Pancreas (tissue), 10 donors: ENCODE data around the gene MTLN. TPM values are rescaled to one million over a fixed set of nuclear protein-coding genes. Genes with fewer than 3 reads are reported as not detected.
"Not testable (repeated sequence)": the region's sequence is repeated elsewhere in the genome, so short reads cannot be mapped to it uniquely, and the experiment has no call there.

ENCODE experiments used
- ATAC-seq, 4 donors: fragments of 200-7000 bp; cut with Tn5 transposase; one replicate each; pipeline versions ENCODE4 v1.8.0 to v1.9.1; 2020; ENCODE audit warnings: mild to moderate bottlenecking in 4 of 4, moderate library complexity in 4 of 4
- DNase-seq, 6 donors: peaks; one replicate each; pipeline ENCODE4 v3.0.0-alpha.2; 2020
- FAIRE-seq: peaks from 2 replicates; lab custom pipeline; 2012; peaks lifted over from hg19 to GRCh38; lab: Jason Lieb, UNC
- H3K27ac ChIP-seq, 4 donors: fragments of 200-600 bp; sonication (generic); 1 replicate in 3 of 4; 2 replicates in 1 of 4; pipeline versions ENCODE4 v1.5.0 to v1.8.0; 2020
- H3K27me3 ChIP-seq, 4 donors: fragments of 200-600 bp; one replicate each; pipeline ENCODE4 v1.8.0; 2021
- H3K36me3 ChIP-seq, 3 donors: fragments of 200-600 bp; sonication (generic) in 1 of 3; one replicate each; pipeline versions ENCODE4 v1.5.0 to v1.8.0; 2020 to 2021
- H3K4me1 ChIP-seq, 3 donors: fragments of 200-600 bp; one replicate each; pipeline ENCODE4 v1.8.0; 2021
- H3K4me3 ChIP-seq, 4 donors: fragments of 200-600 bp; sonication (generic) in 2 of 4; one replicate each; pipeline versions ENCODE4 v1.5.0 to v1.8.0; 2020 to 2021
- H3K9me3 ChIP-seq, 4 donors: fragments of 200-600 bp; one replicate each; pipeline ENCODE4 v1.8.0; 2021
- CTCF ChIP-seq, 4 donors: fragments of 200-600 bp; sonication (generic) in 3 of 4; IDR thresholded peaks; one replicate each; pipeline versions ENCODE4 v1.5.0 to v1.8.0; 2021; ENCODE audit warnings: antibody characterized with exemption in 4 of 4
- WGBS, 2 donors: extraction: QIAGEN DNeasy Blood & Tissue Kit; methylation state at CpG; one replicate each; pipeline ENCODE4 v1.1.7; 2013; 5-methylcytosine and 5-hydroxymethylcytosine counted together
- intact Hi-C, 3 donors: fragments of 100-400 bp; cut with DNase I; formaldehyde crosslinking; loops; one replicate each; pipeline versions ENCODE4 v1.11.1 to v1.14.2; 2022
- polyA plus RNA-seq, 2 donors: library from polyadenylated mRNA; stranded (reverse); fragments of 200-250 nt; gene quantifications; one replicate each; pipeline ENCODE4 v1.2.3, GENCODE V29; 2013
- total RNA-seq, 6 donors: library from RNA; stranded (reverse); fragmentation: NEBNext Ultra II Directional in 4 of 6; extraction: Animal tissue kit (Norgen Biotek cat#: 25700) in 4 of 6; gene quantifications; one replicate each; pipeline versions ENCODE4 v1.2.1 to v1.2.4, GENCODE V29; 2021 to 2023
- donor health status: healthy with polysubstance abuse.
- donor health status: DM: no; HTN: no; CAD: no; lungs with moderate emphysema.
- donor health status: DM: no; HTN: no; CAD: no.
- donor health status: control.
- donor health status: control.
- donor health status: Bipolar disorder and iron deficiency.
- donor health status: DM: yes; HTN: yes; CAD: no.
- donor health status: DM: no; HTN: no; CAD: no.
- donor health status: DM: no; HTN: no; CAD: no.
- donor health status: DM: yes; HTN: yes; CAD: no.

The MTLN gene
- total and polyA plus RNA-seq, 8 donors, result 6.8 to 134 (median 26.2) TPM

- no peaks in the 10 kb centered on the region for H3K9me3 ChIP-seq
- intact Hi-C loops, result no loop called here
- H3K27ac ChIP-seq, result no peak overlapping the region
- TF ChIP-seq CTCF (IDR thresholded peaks at IDR 0.05), result no peak
- ATAC-seq, result no peak
- H3K36me3 ChIP-seq, result no peaks in the 10 kb centered on the region
- 54 to 62% methylated on average over 3 of the region's 3 CpGs for WGBS, 2 donors
- H3K4me3 ChIP-seq, result no peak overlapping the region
- DNase-seq, result no peak
- no peaks in the 10 kb centered on the region for H3K27me3 ChIP-seq
- no peak for FAIRE-seq
- peaks cover 0 to 7% (median 5%) of the 10 kb centered on the region in 3 donors for H3K4me1 ChIP-seq
Observed at GRCh38 chr2:110216199-110216598, 3.9 kb upstream of the MTLN start.

- Histone ChIP-seq H3K27me3 (no peaks in the 10 kb centered on the region), H3K4me3 (no peak overlapping the region), H3K27ac (no peak overlapping the region), H3K9me3 (no peaks in the 10 kb centered on the region), H3K4me1 (peaks cover 0 to 9% (median 5%) of the 10 kb centered on the region in 3 donors), H3K36me3 (no peaks in the 10 kb centered on the region)
- DNase-seq (no peak), ATAC-seq (no peak), FAIRE-seq (no peak)
- TF ChIP-seq CTCF (IDR thresholded peaks at IDR 0.05), result no peak
- WGBS, 2 donors, result 60 to 67% methylated on average over 4 of the region's 4 CpGs
- intact Hi-C loops, result no loop called here
Observed at GRCh38 chr2:110215566-110216158, 3.3 kb upstream of the MTLN start.

GRCh38 chr2:110215091-110215490, 2.7 kb upstream of the MTLN start:
- Histone ChIP-seq H3K27ac (no peak overlapping the region), H3K27me3 (no peaks in the 10 kb centered on the region), H3K4me3 (no peak overlapping the region), H3K4me1 (peaks cover 0 to 9% (median 5%) of the 10 kb centered on the region in 3 donors), H3K9me3 (no peaks in the 10 kb centered on the region), H3K36me3 (no peaks in the 10 kb centered on the region)
- WGBS, 2 donors, result 17 to 21% methylated on average over 2 of the region's 2 CpGs
- no peak for DNase-seq
- no peak for FAIRE-seq
- intact Hi-C loops, result no loop called here
- TF ChIP-seq CTCF (IDR thresholded peaks at IDR 0.05), result no peak
- no peak for ATAC-seq

GRCh38 chr2:110213522-110213921, 1.2 kb upstream of the MTLN start:
- H3K9me3 ChIP-seq, H3K4me1 ChIP-seq, H3K4me3 ChIP-seq, FAIRE-seq, H3K27ac ChIP-seq, H3K27me3 ChIP-seq, ATAC-seq, intact Hi-C loops, H3K36me3 ChIP-seq, DNase-seq: not testable (repeated sequence)
- 76 to 91% methylated on average over 3 of the region's 3 CpGs for WGBS, 2 donors

GRCh38 chr2:110205660-110206455, 6.5 kb downstream of the MTLN start:
- H3K27me3 ChIP-seq, result no peaks in the 10 kb centered on the region
- peak overlapping the region in 1 of 4 donors; percentile 74 for H3K4me3 ChIP-seq
- H3K27ac ChIP-seq, result no peak overlapping the region
- H3K36me3 ChIP-seq, result no peaks in the 10 kb centered on the region
- no peak for TF ChIP-seq CTCF (IDR thresholded peaks at IDR 0.05)
- intact Hi-C loops, result no loop called here
- no peak for FAIRE-seq
- no peak for DNase-seq
- peaks cover 0 to 6% (median 0%) of the 10 kb centered on the region in 3 donors for H3K4me1 ChIP-seq
- no peaks in the 10 kb centered on the region for H3K9me3 ChIP-seq
- 46 to 65% methylated on average over 3 of the region's 3 CpGs for WGBS, 2 donors
- ATAC-seq, result no peak
